Colonic mucosa (tissue), 4 donors: ENCODE measurements around the gene TSPAN11. TPM values are rescaled to one million over a fixed set of nuclear protein-coding genes. Genes with fewer than 3 reads are reported as not detected.

Source experiments
- DNase-seq: peaks from one replicate; pipeline ENCODE4 v3.0.0-alpha.2; 2020
- H3K27ac ChIP-seq: fragments of 200-600 bp; one replicate; pipeline ENCODE4 v1.8.0; 2021
- H3K27me3 ChIP-seq: fragments of 200-600 bp; one replicate; pipeline ENCODE4 v1.8.0; 2021
- H3K36me3 ChIP-seq: fragments of 200-600 bp; one replicate; pipeline ENCODE4 v1.8.0; 2021
- H3K4me1 ChIP-seq: fragments of 200-600 bp; one replicate; pipeline ENCODE4 v1.8.0; 2021; ENCODE audit warnings: mild to moderate bottlenecking
- H3K4me3 ChIP-seq: fragments of 200-600 bp; one replicate; pipeline ENCODE4 v1.8.0; 2021
- H3K9ac ChIP-seq, 2 donors: one replicate each; pipeline ENCODE4 v1.7.0; 2013; ENCODE audit warnings: control low read depth in 2 of 2, low read depth in 2 of 2, low read length in 2 of 2
- H3K9me3 ChIP-seq: fragments of 200-600 bp; one replicate; pipeline ENCODE4 v1.8.0; 2021
- intact Hi-C: fragments of 100-400 bp; cut with DNase I; formaldehyde crosslinking; loops from one replicate; pipeline ENCODE4 v1.14.1; 2022
- total RNA-seq, 2 donors: library from RNA; stranded (reverse); fragmentation: NEBNext Ultra II Directional in 1 of 2; extraction: Animal tissue kit (Norgen Biotek cat#: 25700) in 1 of 2; gene quantifications; one replicate each; pipeline ENCODE4 v1.2.1, GENCODE V29; 2021
- TF ChIP-seq, protein P1 (sequence below): fragments of 200-600 bp; IDR thresholded peaks from one replicate; pipeline ENCODE4 v1.8.0; 2022; ENCODE audit warnings: antibody characterized with exemption, mild to moderate bottlenecking
- donor health status: healthy.
- donor health status: DM: no; HTN: no; CAD: no.
- donor health status: DM: no; HTN: no; CAD: no.

Gene TSPAN11
- total RNA-seq, 2 donors from 2014 or later, result 1.3 to 8.2 TPM

DNA sequence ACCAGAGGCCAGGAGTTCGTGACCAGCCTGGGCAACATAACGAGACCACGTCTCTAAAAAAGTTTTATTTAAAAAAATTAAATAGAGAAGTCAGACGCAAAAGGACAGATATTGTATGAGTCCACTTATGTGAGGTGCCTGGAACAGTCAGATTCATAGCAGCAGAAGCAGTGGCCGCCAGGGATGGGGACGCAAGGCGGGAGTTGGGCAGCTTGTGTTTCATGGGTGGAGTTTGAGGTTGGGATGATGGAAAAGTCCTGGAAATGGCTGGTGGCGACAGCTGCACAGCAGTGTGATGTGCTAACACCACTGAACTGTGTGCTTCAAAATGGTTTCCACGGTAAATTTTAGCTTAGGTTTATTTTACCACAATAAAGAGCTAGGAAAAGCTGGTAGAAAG is 89.5 kb downstream of the TSPAN11 start:
- TF ChIP-seq, protein P1, sequence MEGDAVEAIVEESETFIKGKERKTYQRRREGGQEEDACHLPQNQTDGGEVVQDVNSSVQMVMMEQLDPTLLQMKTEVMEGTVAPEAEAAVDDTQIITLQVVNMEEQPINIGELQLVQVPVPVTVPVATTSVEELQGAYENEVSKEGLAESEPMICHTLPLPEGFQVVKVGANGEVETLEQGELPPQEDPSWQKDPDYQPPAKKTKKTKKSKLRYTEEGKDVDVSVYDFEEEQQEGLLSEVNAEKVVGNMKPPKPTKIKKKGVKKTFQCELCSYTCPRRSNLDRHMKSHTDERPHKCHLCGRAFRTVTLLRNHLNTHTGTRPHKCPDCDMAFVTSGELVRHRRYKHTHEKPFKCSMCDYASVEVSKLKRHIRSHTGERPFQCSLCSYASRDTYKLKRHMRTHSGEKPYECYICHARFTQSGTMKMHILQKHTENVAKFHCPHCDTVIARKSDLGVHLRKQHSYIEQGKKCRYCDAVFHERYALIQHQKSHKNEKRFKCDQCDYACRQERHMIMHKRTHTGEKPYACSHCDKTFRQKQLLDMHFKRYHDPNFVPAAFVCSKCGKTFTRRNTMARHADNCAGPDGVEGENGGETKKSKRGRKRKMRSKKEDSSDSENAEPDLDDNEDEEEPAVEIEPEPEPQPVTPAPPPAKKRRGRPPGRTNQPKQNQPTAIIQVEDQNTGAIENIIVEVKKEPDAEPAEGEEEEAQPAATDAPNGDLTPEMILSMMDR, result no peak
- intact Hi-C loops, result no loop called here

DNA sequence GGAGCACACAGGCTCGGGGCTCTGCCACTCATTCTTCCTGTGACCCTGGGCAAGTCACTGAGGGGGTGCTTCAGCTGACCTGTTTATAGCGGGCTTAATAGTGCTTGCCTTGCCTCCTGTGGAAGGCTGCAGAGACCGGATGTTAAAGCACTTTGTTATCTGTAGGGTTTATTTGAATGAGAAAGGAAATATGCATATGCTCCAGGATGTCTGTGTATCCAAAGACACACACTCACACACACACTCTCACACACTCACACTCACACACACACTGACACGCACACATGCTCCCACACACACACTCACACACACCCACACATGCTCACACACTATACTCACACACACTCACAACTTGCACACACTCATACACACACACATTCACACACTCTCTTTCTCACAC is 91.0 kb downstream of the TSPAN11 start:
- Histone ChIP-seq H3K9me3 (no peaks in the 10 kb centered on the region), H3K36me3 (no peaks in the 10 kb centered on the region), H3K27ac (no peak overlapping the region), H3K27me3 (no peaks in the 10 kb centered on the region), H3K4me3 (no peak overlapping the region), H3K9ac (no peak overlapping the region), H3K4me1 (no peaks in the 10 kb centered on the region)
- TF ChIP-seq, protein P1, result no peak
- no peak for DNase-seq
- intact Hi-C loops, result no loop called here

More for the DNA sequence above, 89.5 kb downstream of the TSPAN11 start:
- no peak for DNase-seq
- H3K9ac ChIP-seq, result no peak overlapping the region
- H3K27ac ChIP-seq, result no peak overlapping the region
- no peaks in the 10 kb centered on the region for H3K27me3 ChIP-seq
- H3K36me3 ChIP-seq, result no peaks in the 10 kb centered on the region
- H3K9me3 ChIP-seq, result no peaks in the 10 kb centered on the region
- H3K4me1 ChIP-seq, result no peaks in the 10 kb centered on the region
- no peak overlapping the region for H3K4me3 ChIP-seq

DNA sequence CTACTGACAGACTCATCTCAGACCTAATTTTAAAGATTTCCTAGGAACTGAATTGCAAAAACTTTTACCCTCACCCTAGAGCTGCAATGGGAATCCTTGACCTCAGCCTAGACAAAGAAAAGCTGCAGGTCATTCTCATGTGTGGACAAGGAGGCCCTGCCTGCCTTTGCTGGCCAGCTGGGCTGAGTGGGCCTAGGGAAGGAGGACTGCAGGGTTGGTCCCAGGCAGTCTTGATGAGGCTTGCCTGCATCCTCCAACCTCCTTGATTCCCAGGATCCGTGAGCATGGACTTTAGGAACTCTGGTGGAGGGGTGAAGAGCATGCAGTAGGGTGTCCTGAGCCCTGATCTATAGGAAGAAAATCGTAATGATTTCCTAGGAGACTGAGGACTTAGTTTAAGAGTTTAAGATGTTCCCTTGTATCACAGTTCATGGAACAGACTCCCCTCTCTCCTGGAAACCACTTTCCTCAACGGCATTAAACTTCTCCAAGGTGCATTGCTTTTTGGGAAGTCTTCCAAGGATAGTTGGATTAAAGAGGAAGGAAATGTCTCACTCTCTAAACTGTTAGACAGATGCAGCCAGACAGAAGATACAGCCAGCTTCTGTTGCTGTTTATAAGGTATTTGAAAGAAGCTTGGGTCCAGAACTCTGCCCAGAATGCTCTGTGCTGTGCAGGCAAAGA is 91.7 kb downstream of the TSPAN11 start:
- TF ChIP-seq, protein P1, result no peak
- Histone ChIP-seq H3K4me3 (no peak overlapping the region), H3K9me3 (no peaks in the 10 kb centered on the region), H3K36me3 (no peaks in the 10 kb centered on the region), H3K27ac (no peak overlapping the region), H3K4me1 (no peaks in the 10 kb centered on the region), H3K27me3 (no peaks in the 10 kb centered on the region), H3K9ac (no peak overlapping the region)
- no peak for DNase-seq
- intact Hi-C loops, result no loop called here

DNA sequence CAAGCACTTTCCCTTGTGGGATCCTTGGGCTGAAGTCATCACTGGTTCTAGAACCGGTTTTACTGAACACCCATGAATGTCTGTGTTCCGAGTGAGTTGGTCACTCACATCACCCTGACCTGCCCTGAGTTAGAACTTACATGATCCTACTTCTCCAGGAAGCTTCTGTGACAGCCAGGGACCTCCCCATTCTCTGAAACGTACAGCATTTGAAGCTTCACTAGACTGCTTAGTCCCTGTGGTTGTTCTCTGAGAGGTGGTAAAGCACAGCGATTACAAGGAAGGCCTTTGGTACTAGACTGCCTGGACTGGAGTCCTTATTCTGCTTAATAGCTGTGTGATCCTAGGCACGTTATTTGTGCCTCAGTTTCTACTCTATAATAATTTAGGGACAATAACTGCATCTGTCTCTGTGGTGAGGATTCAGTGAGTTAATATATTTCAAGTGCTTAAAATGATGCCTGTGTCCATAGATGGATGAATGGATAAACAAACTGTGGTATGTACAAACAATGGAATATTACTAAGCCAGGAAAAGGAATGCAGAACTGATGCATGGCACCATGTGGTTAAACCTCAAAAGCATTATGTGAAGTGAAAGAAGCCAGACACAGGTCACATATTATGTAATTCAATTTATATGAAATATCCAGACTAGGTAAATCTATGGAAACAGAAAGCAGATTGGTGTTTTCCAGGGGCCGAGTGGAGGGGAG is 92.4 kb downstream of the TSPAN11 start:
- TF ChIP-seq, protein P1, result no peak
- intact Hi-C loops, result no loop called here
- no peaks in the 10 kb centered on the region for H3K27me3 ChIP-seq

DNA sequence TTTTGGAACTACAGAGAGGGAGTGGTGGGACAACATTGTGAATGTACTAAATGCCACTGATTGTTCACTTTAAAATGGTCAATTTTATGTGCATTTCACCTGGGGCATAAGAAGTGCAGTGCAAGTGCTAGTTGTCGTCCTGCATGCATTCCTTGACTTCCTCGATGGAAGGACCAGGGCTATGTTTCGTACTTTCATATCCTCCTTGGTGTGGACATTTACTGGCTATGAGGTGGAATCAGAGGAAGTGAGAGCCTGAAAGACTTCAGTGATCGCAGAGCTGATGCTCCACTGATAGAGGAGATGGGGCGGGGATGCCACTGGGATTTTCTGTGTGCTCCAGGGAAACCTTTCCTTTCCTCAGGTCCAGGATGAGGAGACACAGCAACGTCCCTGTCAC is 93.0 kb downstream of the TSPAN11 start:
- Histone ChIP-seq H3K27me3 (no peaks in the 10 kb centered on the region), H3K4me3 (no peak overlapping the region), H3K9ac (no peak overlapping the region), H3K27ac (no peak overlapping the region), H3K4me1 (no peaks in the 10 kb centered on the region), H3K9me3 (no peaks in the 10 kb centered on the region), H3K36me3 (no peaks in the 10 kb centered on the region)
- TF ChIP-seq, protein P1, result no peak
- no peak for DNase-seq
- intact Hi-C loops, result no loop called here

More for the DNA sequence above, 92.4 kb downstream of the TSPAN11 start:
- H3K9me3 ChIP-seq, result no peaks in the 10 kb centered on the region
- no peaks in the 10 kb centered on the region for H3K36me3 ChIP-seq
- no peaks in the 10 kb centered on the region for H3K4me1 ChIP-seq
- no peak overlapping the region for H3K27ac ChIP-seq
- H3K9ac ChIP-seq, result no peak overlapping the region
- no peak for DNase-seq
- H3K4me3 ChIP-seq, result no peak overlapping the region
